Measurements from ENCODE around the gene MPEG1.

Gene MPEG1

GRCh38 chr11:59199546-59200422 is 12.9 kb downstream of the MPEG1 start:
- Histone ChIP-seq H3K4me3 (replicated peaks; ENCODE audit: low read depth, low read length) (no peak overlapping the region), H3K27me3 (replicated peaks; ENCODE audit: control insufficient read depth, insufficient read depth, low read length) (no peaks in the 10 kb centered on the region), H3K36me3 (ENCODE audit: control insufficient read depth, insufficient read depth, low read length) (peaks cover 6% of the 10 kb centered on the region)
- TF ChIP-seq, protein P1, sequence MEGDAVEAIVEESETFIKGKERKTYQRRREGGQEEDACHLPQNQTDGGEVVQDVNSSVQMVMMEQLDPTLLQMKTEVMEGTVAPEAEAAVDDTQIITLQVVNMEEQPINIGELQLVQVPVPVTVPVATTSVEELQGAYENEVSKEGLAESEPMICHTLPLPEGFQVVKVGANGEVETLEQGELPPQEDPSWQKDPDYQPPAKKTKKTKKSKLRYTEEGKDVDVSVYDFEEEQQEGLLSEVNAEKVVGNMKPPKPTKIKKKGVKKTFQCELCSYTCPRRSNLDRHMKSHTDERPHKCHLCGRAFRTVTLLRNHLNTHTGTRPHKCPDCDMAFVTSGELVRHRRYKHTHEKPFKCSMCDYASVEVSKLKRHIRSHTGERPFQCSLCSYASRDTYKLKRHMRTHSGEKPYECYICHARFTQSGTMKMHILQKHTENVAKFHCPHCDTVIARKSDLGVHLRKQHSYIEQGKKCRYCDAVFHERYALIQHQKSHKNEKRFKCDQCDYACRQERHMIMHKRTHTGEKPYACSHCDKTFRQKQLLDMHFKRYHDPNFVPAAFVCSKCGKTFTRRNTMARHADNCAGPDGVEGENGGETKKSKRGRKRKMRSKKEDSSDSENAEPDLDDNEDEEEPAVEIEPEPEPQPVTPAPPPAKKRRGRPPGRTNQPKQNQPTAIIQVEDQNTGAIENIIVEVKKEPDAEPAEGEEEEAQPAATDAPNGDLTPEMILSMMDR (IDR thresholded peaks at IDR 0.05; ENCODE audit: insufficient read depth, low read length, poor library complexity, severe bottlenecking), result no peak
- peak; percentile 71 for DNase-seq (ENCODE audit: extremely low read depth, insufficient read length)

DNA sequence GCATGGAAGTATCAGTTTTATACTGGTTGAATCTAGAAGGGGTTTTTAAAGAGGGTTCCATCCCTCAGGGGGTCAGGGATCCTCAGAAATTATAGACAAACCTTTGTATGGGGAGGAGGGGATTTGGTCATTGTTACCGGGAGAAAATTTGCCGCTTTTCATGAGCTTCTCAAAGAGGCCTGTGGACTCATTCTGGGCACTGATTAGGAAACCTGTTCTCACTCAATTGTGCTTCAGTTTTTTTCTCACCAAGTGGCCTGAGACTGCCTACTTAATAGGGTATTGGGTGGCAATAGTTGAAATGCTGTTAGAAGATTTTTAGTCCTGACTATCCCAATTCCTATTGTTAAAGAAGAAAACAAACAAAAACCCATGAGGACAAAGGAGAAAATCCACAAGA is 14.0 kb downstream of the MPEG1 start:
- H3K27me3 ChIP-seq (replicated peaks; ENCODE audit: control insufficient read depth, insufficient read depth, low read length), result no peaks in the 10 kb centered on the region
- TF ChIP-seq, protein P1 (IDR thresholded peaks at IDR 0.05; ENCODE audit: insufficient read depth, low read length, poor library complexity, severe bottlenecking), result no peak
- peaks cover 5% of the 10 kb centered on the region for H3K36me3 ChIP-seq (ENCODE audit: control insufficient read depth, insufficient read depth, low read length)
- DNase-seq (ENCODE audit: extremely low read depth, insufficient read length), result no peak
- no peak overlapping the region for H3K4me3 ChIP-seq (replicated peaks; ENCODE audit: low read depth, low read length)

DNA sequence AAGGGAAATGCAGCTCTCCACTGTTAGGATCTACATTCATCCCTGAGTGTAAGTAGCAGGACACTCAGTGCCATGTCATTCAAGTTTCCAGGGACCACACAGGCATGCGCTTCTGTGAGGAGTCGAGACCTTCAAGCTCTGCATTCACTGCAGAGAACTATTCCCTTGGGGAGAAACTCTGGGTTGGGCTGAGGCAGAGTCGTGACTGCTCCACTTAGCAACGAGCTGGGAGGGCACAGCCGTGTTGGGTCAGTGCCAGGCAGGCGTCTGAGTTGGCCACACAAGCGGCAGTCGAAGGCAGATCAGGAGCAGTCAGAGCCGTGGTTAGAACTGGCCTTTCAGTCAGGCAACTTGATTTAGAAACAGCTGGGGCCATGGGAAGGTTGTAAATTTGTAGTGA is 14.7 kb downstream of the MPEG1 start:
- Histone ChIP-seq H3K27me3 (replicated peaks; ENCODE audit: control insufficient read depth, insufficient read depth, low read length) (no peaks in the 10 kb centered on the region), H3K4me3 (replicated peaks; ENCODE audit: low read depth, low read length) (no peak overlapping the region), H3K36me3 (ENCODE audit: control insufficient read depth, insufficient read depth, low read length) (peaks cover 6% of the 10 kb centered on the region)
- no peak for DNase-seq (ENCODE audit: extremely low read depth, insufficient read length)
- TF ChIP-seq, protein P1 (IDR thresholded peaks at IDR 0.05; ENCODE audit: insufficient read depth, low read length, poor library complexity, severe bottlenecking), result no peak

GRCh38 chr11:59196777-59197176 is 15.9 kb downstream of the MPEG1 start:
- no peak for DNase-seq (ENCODE audit: extremely low read depth, insufficient read length)
- peaks cover 6% of the 10 kb centered on the region for H3K36me3 ChIP-seq (ENCODE audit: control insufficient read depth, insufficient read depth, low read length)
- no peak overlapping the region for H3K4me3 ChIP-seq (replicated peaks; ENCODE audit: low read depth, low read length)
- H3K27me3 ChIP-seq (replicated peaks; ENCODE audit: control insufficient read depth, insufficient read depth, low read length), result no peaks in the 10 kb centered on the region
- TF ChIP-seq, protein P1 (IDR thresholded peaks at IDR 0.05; ENCODE audit: insufficient read depth, low read length, poor library complexity, severe bottlenecking), result no peak

DNA sequence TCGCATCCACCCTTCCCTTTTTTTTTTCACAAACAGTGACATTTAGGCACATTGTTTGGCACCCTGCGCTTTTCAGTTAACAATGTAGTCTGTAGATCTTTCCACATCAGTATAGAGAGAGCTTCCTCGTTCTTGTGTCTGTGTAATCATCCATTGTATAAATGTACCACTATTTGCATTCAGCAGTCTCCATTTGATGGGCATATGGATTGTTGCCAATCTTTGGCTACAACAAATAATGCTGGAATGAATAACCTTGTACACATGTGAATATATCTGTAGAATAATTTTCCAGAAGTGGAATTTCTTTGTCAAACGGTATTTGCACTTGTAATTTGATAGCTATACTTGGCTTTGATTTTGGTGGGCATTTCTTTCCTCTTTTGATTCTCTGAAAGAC is 17.1 kb downstream of the MPEG1 start:
- Histone ChIP-seq H3K4me3 (replicated peaks; ENCODE audit: low read depth, low read length) (no peak overlapping the region), H3K27me3 (replicated peaks; ENCODE audit: control insufficient read depth, insufficient read depth, low read length) (no peaks in the 10 kb centered on the region), H3K36me3 (ENCODE audit: control insufficient read depth, insufficient read depth, low read length) (peaks cover 12% of the 10 kb centered on the region)
- TF ChIP-seq, protein P1 (IDR thresholded peaks at IDR 0.05; ENCODE audit: insufficient read depth, low read length, poor library complexity, severe bottlenecking), result no peak
- DNase-seq (ENCODE audit: extremely low read depth, insufficient read length), result no peak

All from GM06990 (cell line).